Hepatocyte (in vitro differentiated cells): ENCODE measurements around the gene ORAI2. TPM values are rescaled to one million over a fixed set of nuclear protein-coding genes. Genes with fewer than 3 reads are reported as not detected.

Experiments
- DNase-seq: peaks from one replicate; pipeline ENCODE4 v3.0.0-alpha.2; 2016; ENCODE audit warnings: low spot score
- H2AFZ ChIP-seq: fragments of 200-600 bp; sonication (generic); 2 replicates; pipeline ENCODE4 v1.6.0; 2016; ENCODE audit warnings: antibody characterized with exemption, mild to moderate bottlenecking
- H3K27ac ChIP-seq: fragments of 200-600 bp; sonication (generic); 2 replicates; pipeline ENCODE4 v1.5.1; 2016; ENCODE audit warnings: mild to moderate bottlenecking
- H3K27me3 ChIP-seq: fragments of 200-600 bp; sonication (generic); 2 replicates; pipeline ENCODE4 v1.6.1; 2016
- H3K36me3 ChIP-seq: fragments of 200-600 bp; sonication (generic); replicated peaks from 2 replicates; pipeline ENCODE4 v1.5.1; 2016; ENCODE audit warnings: low read depth; ENCODE audit not compliant: insufficient read depth
- H3K4me1 ChIP-seq: fragments of 200-600 bp; sonication (generic); 2 replicates; pipeline ENCODE4 v1.5.1; 2016; ENCODE audit warnings: mild to moderate bottlenecking, moderate library complexity; ENCODE audit not compliant: insufficient read depth
- H3K4me2 ChIP-seq: fragments of 200-600 bp; sonication (generic); 2 replicates; pipeline ENCODE4 v1.6.0; 2016
- H3K4me3 ChIP-seq: fragments of 200-600 bp; sonication (generic); 2 replicates; pipeline ENCODE4 v1.5.1; 2016; ENCODE audit warnings: mild to moderate bottlenecking
- H3K79me2 ChIP-seq: fragments of 200-600 bp; sonication (generic); 2 replicates; pipeline ENCODE4 v1.6.0; 2017; ENCODE audit warnings: mild to moderate bottlenecking
- H3K9me2 ChIP-seq: fragments of 200-600 bp; sonication (generic); replicated peaks from 2 replicates; pipeline ENCODE4 v1.6.0; 2017; ENCODE audit warnings: mild to moderate bottlenecking; ENCODE audit not compliant: insufficient read depth
- H3K9me3 ChIP-seq: fragments of 200-600 bp; sonication (generic); 2 replicates; pipeline ENCODE4 v1.5.1; 2016; ENCODE audit warnings: low read depth, mild to moderate bottlenecking
- H4K20me1 ChIP-seq: fragments of 200-600 bp; sonication (generic); 2 replicates; pipeline ENCODE4 v1.6.0; 2016; ENCODE audit warnings: mild to moderate bottlenecking; ENCODE audit not compliant: insufficient read depth, poor library complexity, severe bottlenecking
- CTCF ChIP-seq: fragments of 200-600 bp; sonication (generic); IDR thresholded peaks from 2 replicates; pipeline ENCODE4 v1.5.1; 2016; ENCODE audit warnings: antibody characterized with exemption, mild to moderate bottlenecking; ENCODE audit not compliant: poor library complexity
- EZH2 ChIP-seq: fragments of 200-600 bp; sonication (generic); IDR thresholded peaks from 2 replicates; pipeline ENCODE4 v1.6.1; 2016; ENCODE audit warnings: antibody characterized with exemption, mild to moderate bottlenecking, borderline replicate concordance
- EZH2phosphoT487 ChIP-seq: fragments of 200-600 bp; sonication (generic); IDR thresholded peaks from one replicate; pipeline ENCODE4 v1.6.1; 2018; ENCODE audit warnings: antibody characterized with exemption, mild to moderate bottlenecking, low read depth, moderate library complexity; ENCODE audit not compliant: unreplicated experiment, severe bottlenecking
- WGBS: methylation state at CpG from one replicate; pipeline ENCODE4 v1.1.6; 2016; ENCODE audit warnings: low lambda C conversion rate; ENCODE audit errors: missing lambda C conversion rate; 5-methylcytosine and 5-hydroxymethylcytosine counted together
- polyA plus RNA-seq: library from polyadenylated mRNA; unstranded; fragments of >200 nt; fragmentation: Nextera tagmentation; extraction: Ambion mirVana; gene quantifications from 2 replicates; pipeline ENCODE4 v1.2.1, GENCODE V29; 2016
- total RNA-seq: library from RNA; depleted of rRNA; stranded (reverse); fragments of >200 nt; gene quantifications from 2 replicates; pipeline ENCODE4 v1.2.3, GENCODE V29; 2014

Gene ORAI2
- total and polyA plus RNA-seq, 2 experiments from 2014 or later = 33.6 to 41.9 TPM

DNA sequence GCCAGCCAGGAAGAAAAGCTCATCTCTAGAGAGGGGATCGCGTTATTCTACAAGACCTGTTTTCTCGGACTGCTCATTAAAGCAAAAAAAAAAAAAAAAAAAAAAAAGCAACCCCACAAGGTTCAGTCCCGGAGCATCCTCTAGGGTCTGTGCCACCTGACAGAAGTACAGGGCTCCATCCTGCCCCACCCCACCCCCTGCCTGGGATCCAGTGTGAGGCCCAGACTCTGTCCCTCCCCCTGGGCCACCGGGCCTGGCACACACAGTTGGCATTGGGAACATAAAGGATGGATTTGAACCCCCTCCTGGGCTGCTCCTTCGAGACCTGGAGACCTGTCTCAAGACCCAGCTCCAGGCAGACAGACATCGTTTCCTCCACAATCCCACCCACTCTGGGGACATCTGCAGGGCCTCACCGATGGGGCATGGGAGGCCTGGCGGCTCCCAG, 688 bp downstream of the ORAI2 start:
- no peaks in the 10 kb centered on the region for H3K9me2 ChIP-seq
- no peak for DNase-seq
- no peaks in the 10 kb centered on the region for H4K20me1 ChIP-seq
- no peaks in the 10 kb centered on the region for H3K36me3 ChIP-seq
- peak overlapping the region; percentile 98 for H3K4me3 ChIP-seq
- H3K27ac ChIP-seq = peak overlapping the region; percentile 48
- H3K9me3 ChIP-seq = no peaks in the 10 kb centered on the region
- TF ChIP-seq EZH2phosphoT487 (no peak), EZH2 (no peak), CTCF (no peak)
- peak overlapping the region; percentile 96 for H2AFZ ChIP-seq
- H3K27me3 ChIP-seq = no peaks in the 10 kb centered on the region
- H3K4me2 ChIP-seq = peak overlapping the region; percentile 98
- H3K79me2 ChIP-seq = peaks cover 9% of the 10 kb centered on the region
- WGBS = 47% methylated on average over 9 of the region's 9 CpGs
- peaks cover 6% of the 10 kb centered on the region for H3K4me1 ChIP-seq

GRCh38 chr7:102436118-102436517, 2.7 kb downstream of the ORAI2 start:
- Histone ChIP-seq H4K20me1 (no peaks in the 10 kb centered on the region), H3K9me3 (no peaks in the 10 kb centered on the region), H2AFZ (no peak overlapping the region), H3K27ac (no peak overlapping the region), H3K27me3 (no peaks in the 10 kb centered on the region), H3K9me2 (no peaks in the 10 kb centered on the region), H3K4me2 (no peak overlapping the region), H3K4me3 (no peak overlapping the region), H3K4me1 (peaks cover 6% of the 10 kb centered on the region), H3K36me3 (no peaks in the 10 kb centered on the region), H3K79me2 (peaks cover 9% of the 10 kb centered on the region)
- TF ChIP-seq EZH2 = no peak
- no peak for TF ChIP-seq CTCF
- no peak for TF ChIP-seq EZH2phosphoT487
- 96% methylated on average over 10 of the region's 10 CpGs for WGBS
- no peak for DNase-seq

GRCh38 chr7:102439963-102440795, 6.8 kb downstream of the ORAI2 start:
- Histone ChIP-seq H3K4me3 (no peak overlapping the region), H3K36me3 (no peaks in the 10 kb centered on the region), H3K4me1 (no peaks in the 10 kb centered on the region), H3K4me2 (no peak overlapping the region), H3K27me3 (no peaks in the 10 kb centered on the region), H3K9me3 (no peaks in the 10 kb centered on the region), H3K9me2 (no peaks in the 10 kb centered on the region), H4K20me1 (no peaks in the 10 kb centered on the region), H3K79me2 (no peaks in the 10 kb centered on the region), H3K27ac (no peak overlapping the region), H2AFZ (no peak overlapping the region)
- TF ChIP-seq EZH2phosphoT487 (no peak), EZH2 (no peak), CTCF (no peak)
- peak; percentile 49 for DNase-seq
- 78% methylated on average over 17 of the region's 17 CpGs for WGBS
